Activated gamma-delta T cell (primary cell): Measurements from ENCODE around the gene CDKN2A.
A peak's percentile ranks its signal among the peaks of the same experiment; 100 is the strongest.
"Not testable (repeated sequence)": the region's sequence is repeated elsewhere in the genome, so short reads cannot be mapped to it uniquely, and the experiment has no call there.

Experiments
- DNase-seq: peaks from one replicate; lab custom pipeline; 2025; lab: John Stamatoyannopoulos, UW

Gene CDKN2A

GRCh38 chr9:21982391-21982790 is 11.8 kb downstream of the CDKN2A start:
- no peak for DNase-seq

- DNase-seq = no peak
These were observed 17.8 kb downstream of the CDKN2A start for GRCh38 chr9:21976334-21976875.

GRCh38 chr9:21974722-21975409 is 19.3 kb downstream of the CDKN2A start:
- DNase-seq = no peak

GRCh38 chr9:21974343-21974721 is 19.9 kb downstream of the CDKN2A start:
- DNase-seq = no peak

GRCh38 chr9:21972361-21972760 is 21.8 kb downstream of the CDKN2A start:
- no peak for DNase-seq

GRCh38 chr9:21970800-21971640 is 23.2 kb downstream of the CDKN2A start:
- no peak for DNase-seq

- no peak for DNase-seq
These were observed 24.0 kb downstream of the CDKN2A start for GRCh38 chr9:21969951-21970799.

GRCh38 chr9:21969011-21969940 is 24.9 kb downstream of the CDKN2A start:
- DNase-seq = no peak

GRCh38 chr9:21968331-21969010 is 25.7 kb downstream of the CDKN2A start:
- no peak for DNase-seq

GRCh38 chr9:21967702-21968101 is 26.5 kb downstream of the CDKN2A start:
- DNase-seq = no peak

GRCh38 chr9:21967169-21967568 is 27.0 kb downstream of the CDKN2A start:
- no peak for DNase-seq

- no peak for DNase-seq
These were observed 27.9 kb downstream of the CDKN2A start for GRCh38 chr9:21966140-21966851.

GRCh38 chr9:21965401-21965951 is 28.7 kb downstream of the CDKN2A start:
- no peak for DNase-seq

GRCh38 chr9:21964925-21965385 is 29.2 kb downstream of the CDKN2A start:
- DNase-seq = peak; percentile 27

GRCh38 chr9:21961569-21961968 is 32.6 kb downstream of the CDKN2A start:
- DNase-seq = no peak

- DNase-seq = not testable (repeated sequence)
These were observed 34.9 kb downstream of the CDKN2A start for GRCh38 chr9:21959268-21959667.

- DNase-seq = no peak
These were observed 35.4 kb downstream of the CDKN2A start for GRCh38 chr9:21958833-21959232.

GRCh38 chr9:21945606-21946005 is 48.6 kb downstream of the CDKN2A start:
- DNase-seq = no peak

- DNase-seq = no peak
These were observed 50.7 kb downstream of the CDKN2A start for GRCh38 chr9:21943464-21943863.
